ENCODE results near the gene SCARB1. TPM values are rescaled to one million over a fixed set of nuclear protein-coding genes. Genes with fewer than 3 reads are reported as not detected.
A peak's percentile ranks its signal among the peaks of the same experiment; 100 is the strongest.

The SCARB1 gene
- total RNA-seq, 1 experiment from 2014 or later = 106 TPM

DNA sequence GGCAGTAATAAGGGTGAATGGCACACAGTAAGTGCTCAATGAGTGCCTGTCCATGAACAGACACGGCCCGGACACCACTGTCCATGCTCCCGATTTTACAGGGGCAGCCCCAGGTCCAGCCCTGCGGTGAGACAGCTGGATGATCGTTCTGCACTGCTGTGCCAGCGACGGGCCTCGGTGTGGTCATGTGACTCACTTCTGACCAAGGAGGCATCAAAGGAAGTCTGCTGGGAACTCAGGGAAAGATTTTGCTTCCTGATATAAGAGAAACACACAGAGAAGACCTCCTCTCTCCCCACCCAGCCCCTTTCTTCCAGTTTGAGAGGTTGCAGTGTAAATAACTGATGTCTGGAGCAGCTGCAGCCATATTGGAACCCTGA, 126.6 kb downstream of the SCARB1 start:
- H3K36me3 ChIP-seq (ENCODE audit: control insufficient read depth, insufficient read depth, low read length) = no peaks in the 10 kb centered on the region
- H3K9me3 ChIP-seq = 0 out of 2 replicates have a peak, but pooled peaks cover 8% of the 10 kb centered on the region
- Mint-ChIP-seq H3K27me3 (ENCODE audit: insufficient read depth, unreplicated experiment) (no peaks in the 10 kb centered on the region), H3K4me1 (ENCODE audit: low read depth, unreplicated experiment) (peaks cover 8% of the 10 kb centered on the region), H3K27ac (ENCODE audit: unreplicated experiment) (no peak overlapping the region), H3K4me3 (ENCODE audit: unreplicated experiment) (no peak overlapping the region), H3K36me3 (ENCODE audit: insufficient read depth, unreplicated experiment) (no peaks in the 10 kb centered on the region), H3K9me3 (ENCODE audit: unreplicated experiment) (no peaks in the 10 kb centered on the region)
- intact Hi-C loops (cut with micrococcal nuclease; ENCODE audit: unreplicated experiment) = no loop called here
- no peak for DNase-seq
- peaks cover 12% of the 10 kb centered on the region for H3K4me1 ChIP-seq
- no peak overlapping the region for H3K4me3 ChIP-seq (ENCODE audit: low read depth, low read length)
- CTCF ChIA-PET = no interaction called here
- POLR2A ChIA-PET = no interaction called here
- H3K27me3 ChIP-seq (replicated peaks; ENCODE audit: control insufficient read depth, insufficient read depth, low read length) = no peaks in the 10 kb centered on the region
- no TSS peak for BruUV-seq (replicated peaks)
- TF ChIP-seq, protein P1, sequence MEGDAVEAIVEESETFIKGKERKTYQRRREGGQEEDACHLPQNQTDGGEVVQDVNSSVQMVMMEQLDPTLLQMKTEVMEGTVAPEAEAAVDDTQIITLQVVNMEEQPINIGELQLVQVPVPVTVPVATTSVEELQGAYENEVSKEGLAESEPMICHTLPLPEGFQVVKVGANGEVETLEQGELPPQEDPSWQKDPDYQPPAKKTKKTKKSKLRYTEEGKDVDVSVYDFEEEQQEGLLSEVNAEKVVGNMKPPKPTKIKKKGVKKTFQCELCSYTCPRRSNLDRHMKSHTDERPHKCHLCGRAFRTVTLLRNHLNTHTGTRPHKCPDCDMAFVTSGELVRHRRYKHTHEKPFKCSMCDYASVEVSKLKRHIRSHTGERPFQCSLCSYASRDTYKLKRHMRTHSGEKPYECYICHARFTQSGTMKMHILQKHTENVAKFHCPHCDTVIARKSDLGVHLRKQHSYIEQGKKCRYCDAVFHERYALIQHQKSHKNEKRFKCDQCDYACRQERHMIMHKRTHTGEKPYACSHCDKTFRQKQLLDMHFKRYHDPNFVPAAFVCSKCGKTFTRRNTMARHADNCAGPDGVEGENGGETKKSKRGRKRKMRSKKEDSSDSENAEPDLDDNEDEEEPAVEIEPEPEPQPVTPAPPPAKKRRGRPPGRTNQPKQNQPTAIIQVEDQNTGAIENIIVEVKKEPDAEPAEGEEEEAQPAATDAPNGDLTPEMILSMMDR (IDR thresholded peaks at IDR 0.05; ENCODE audit: insufficient read depth in 1 of 2, low read depth in 1 of 2, low read length in 1 of 2, severe bottlenecking in 1 of 2, unreplicated experiment in 1 of 2) = no peak

DNA sequence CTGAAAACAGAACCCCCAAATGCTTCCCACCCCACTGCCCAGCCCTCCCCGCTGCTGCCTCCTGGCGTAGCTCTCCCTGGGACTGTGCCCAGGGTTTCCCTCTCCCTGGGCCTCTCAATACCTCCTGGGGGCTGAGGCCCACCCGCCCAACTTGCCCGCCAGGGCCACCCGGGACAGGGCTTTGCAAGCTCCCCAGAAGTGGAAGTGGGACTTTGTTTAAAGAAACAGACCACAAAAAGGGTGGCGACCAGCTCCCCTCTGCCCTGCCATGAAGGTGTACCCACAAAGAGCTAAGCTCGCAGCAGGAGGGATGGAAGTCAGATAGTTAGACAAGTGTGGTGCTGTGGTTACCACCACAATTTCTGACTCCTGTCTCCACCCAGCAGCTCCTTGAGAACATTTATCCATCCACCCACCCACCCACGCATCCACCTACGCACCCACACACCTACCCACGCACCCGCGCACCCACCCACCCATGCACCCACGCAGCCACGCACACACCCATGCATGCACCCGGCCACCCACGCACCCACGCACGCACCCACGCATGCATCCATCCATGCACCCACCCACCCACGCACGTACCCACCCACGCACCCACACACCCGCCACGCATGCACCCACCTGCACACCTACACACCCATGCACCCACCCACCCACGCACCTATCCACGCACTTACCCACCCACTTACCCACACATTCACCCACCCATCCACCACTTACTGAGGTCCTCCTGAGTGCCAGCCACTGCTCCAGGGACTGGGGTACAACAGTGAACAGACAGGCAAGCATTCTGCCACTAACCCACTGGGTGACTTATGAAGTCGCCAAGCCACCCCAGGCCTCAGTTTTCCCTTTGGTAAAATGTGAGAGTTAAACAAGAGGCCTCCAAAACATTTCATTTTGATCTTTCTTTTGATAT, 127.3 kb downstream of the SCARB1 start:
- Histone ChIP-seq H3K36me3 (ENCODE audit: control insufficient read depth, insufficient read depth, low read length) (no peaks in the 10 kb centered on the region), H3K27me3 (replicated peaks; ENCODE audit: control insufficient read depth, insufficient read depth, low read length) (no peaks in the 10 kb centered on the region), H3K4me1 (peaks cover 14% of the 10 kb centered on the region), H3K9me3 (0 out of 2 replicates have a peak, but pooled peaks cover 8% of the 10 kb centered on the region), H3K4me3 (ENCODE audit: low read depth, low read length) (no peak overlapping the region)
- no peaks in the 10 kb centered on the region for H3K27me3 Mint-ChIP-seq (ENCODE audit: insufficient read depth, unreplicated experiment)
- BruUV-seq (replicated peaks) = no TSS peak
- peaks cover 8% of the 10 kb centered on the region for H3K4me1 Mint-ChIP-seq (ENCODE audit: low read depth, unreplicated experiment)
- CTCF ChIA-PET = interaction anchor here (0.7 kb wide), 2 partner anchors 30 to 53 kb away, joined by 3 to 4 read pairs; no protein-coding TSS in a partner anchor
- no peak overlapping the region for H3K27ac Mint-ChIP-seq (ENCODE audit: unreplicated experiment)
- POLR2A ChIA-PET = no interaction called here
- no peaks in the 10 kb centered on the region for H3K36me3 Mint-ChIP-seq (ENCODE audit: insufficient read depth, unreplicated experiment)
- no peak overlapping the region for H3K4me3 Mint-ChIP-seq (ENCODE audit: unreplicated experiment)
- no peak for DNase-seq
- intact Hi-C loops (cut with micrococcal nuclease; ENCODE audit: unreplicated experiment) = no loop called here
- no peaks in the 10 kb centered on the region for H3K9me3 Mint-ChIP-seq (ENCODE audit: unreplicated experiment)
- TF ChIP-seq, protein P1 (IDR thresholded peaks at IDR 0.05; ENCODE audit: insufficient read depth in 1 of 2, low read depth in 1 of 2, low read length in 1 of 2, severe bottlenecking in 1 of 2, unreplicated experiment in 1 of 2) = no peak

DNA sequence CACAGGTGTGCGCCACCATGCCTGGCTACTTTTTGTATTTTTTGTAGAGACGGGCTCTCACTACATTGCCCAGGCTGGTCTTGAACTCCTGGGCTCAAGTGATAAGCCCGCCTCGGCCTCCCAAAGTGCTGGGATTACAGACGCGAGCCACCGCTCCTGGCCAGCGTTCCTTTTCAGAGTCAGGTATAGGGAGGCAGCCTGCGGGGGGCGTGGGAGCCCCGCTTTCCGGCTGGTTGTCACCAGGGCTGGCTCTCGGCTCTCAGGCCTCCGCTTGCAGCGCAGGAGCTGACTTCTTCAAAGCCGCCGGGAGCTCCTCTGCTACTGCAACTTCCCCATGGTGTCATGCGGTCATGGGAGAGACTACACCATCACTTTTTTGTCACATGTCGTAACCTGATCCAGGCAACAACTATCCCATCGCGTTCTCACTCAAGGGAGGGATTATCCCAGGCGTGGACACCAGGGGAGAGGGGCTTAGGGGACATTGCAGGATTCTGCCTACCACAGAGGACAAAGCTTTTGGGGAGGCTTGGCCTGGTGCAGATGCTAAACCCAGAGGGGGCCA, 129.4 kb downstream of the SCARB1 start:
- no TSS peak for BruUV-seq (replicated peaks)
- no peaks in the 10 kb centered on the region for H3K9me3 Mint-ChIP-seq (ENCODE audit: unreplicated experiment)
- ChIA-PET POLR2A (no interaction called here), CTCF (no interaction called here)
- TF ChIP-seq, protein P1 (IDR thresholded peaks at IDR 0.05; ENCODE audit: insufficient read depth in 1 of 2, low read depth in 1 of 2, low read length in 1 of 2, severe bottlenecking in 1 of 2, unreplicated experiment in 1 of 2) = no peak
- DNase-seq = no peak
- no peaks in the 10 kb centered on the region for H3K27me3 ChIP-seq (replicated peaks; ENCODE audit: control insufficient read depth, insufficient read depth, low read length)
- no peak overlapping the region for H3K4me3 ChIP-seq (ENCODE audit: low read depth, low read length)
- peaks cover 8% of the 10 kb centered on the region for H3K4me1 Mint-ChIP-seq (ENCODE audit: low read depth, unreplicated experiment)
- 0 out of 2 replicates have a peak, but pooled peaks cover 2% of the 10 kb centered on the region for H3K9me3 ChIP-seq
- H3K4me1 ChIP-seq = peaks cover 24% of the 10 kb centered on the region
- H3K4me3 Mint-ChIP-seq (ENCODE audit: unreplicated experiment) = no peak overlapping the region
- H3K27ac Mint-ChIP-seq (ENCODE audit: unreplicated experiment) = peak overlapping the region; percentile 39
- H3K27me3 Mint-ChIP-seq (ENCODE audit: insufficient read depth, unreplicated experiment) = no peaks in the 10 kb centered on the region
- no peaks in the 10 kb centered on the region for H3K36me3 ChIP-seq (ENCODE audit: control insufficient read depth, insufficient read depth, low read length)
- no peaks in the 10 kb centered on the region for H3K36me3 Mint-ChIP-seq (ENCODE audit: insufficient read depth, unreplicated experiment)
- intact Hi-C loops (cut with micrococcal nuclease; ENCODE audit: unreplicated experiment) = no loop called here
